Measurements from ENCODE around the gene CACNA2D1.

The CACNA2D1 gene

DNA sequence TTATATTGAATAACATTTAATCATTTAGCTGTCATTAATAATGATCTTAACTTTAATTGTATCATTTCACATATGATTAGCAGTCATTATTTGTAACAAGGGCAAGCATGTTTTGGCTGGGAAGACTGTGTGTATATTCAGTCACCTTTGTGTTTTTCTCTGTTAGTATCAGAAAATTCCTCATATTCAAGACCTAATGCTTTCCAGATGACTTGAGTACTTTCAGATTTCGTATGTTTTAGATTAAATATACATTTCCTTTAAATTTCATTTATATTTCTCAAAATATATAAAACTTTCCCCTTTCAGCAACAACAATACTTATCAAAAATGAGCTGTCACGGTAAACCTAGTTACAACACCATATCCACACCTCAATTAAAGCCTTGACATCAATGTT is 6.3 kb upstream of the CACNA2D1 start:
- H3K4me2 ChIP-seq (ENCODE audit: low read length) = no peak overlapping the region
- no peaks in the 10 kb centered on the region for H3K4me1 ChIP-seq (ENCODE audit: control insufficient read depth, low read depth, low read length)
- no peak overlapping the region for H3K18ac ChIP-seq (ENCODE audit: low read length)
- no peak overlapping the region for H2BK15ac ChIP-seq (replicated peaks; ENCODE audit: low read depth)
- no peak overlapping the region for H3K56ac ChIP-seq (ENCODE audit: low read length)
- H3K23ac ChIP-seq (ENCODE audit: low read length) = no peak overlapping the region
- H2AK5ac ChIP-seq (ENCODE audit: low read length) = no peak overlapping the region
- DNase-seq = no peak
- H2BK5ac ChIP-seq (ENCODE audit: low read length) = no peak overlapping the region
- no peaks in the 10 kb centered on the region for H3K36me3 ChIP-seq (ENCODE audit: control insufficient read depth, insufficient read depth, low read length)
- H2BK120ac ChIP-seq (ENCODE audit: low read depth, low read length) = no peak overlapping the region
- H3K4me3 ChIP-seq (ENCODE audit: low read length) = no peak overlapping the region
- H3K79me1 ChIP-seq (ENCODE audit: low read length) = no peaks in the 10 kb centered on the region
- H3K9ac ChIP-seq (ENCODE audit: low read length) = no peak overlapping the region
- 100% methylated on average over 2 of the region's 2 CpGs for WGBS (ENCODE audit: extremely low coverage, insufficient coverage, low lambda C conversion rate)
- H3K27me3 ChIP-seq (ENCODE audit: insufficient read depth, low read length, poor library complexity) = no peaks in the 10 kb centered on the region
- no peak overlapping the region for H3K27ac ChIP-seq (ENCODE audit: low read depth, low read length)
- H4K5ac ChIP-seq (ENCODE audit: low read length) = no peak overlapping the region
- H4K8ac ChIP-seq (ENCODE audit: low read depth, low read length) = no peak overlapping the region
- H3K79me2 ChIP-seq (ENCODE audit: control insufficient read depth, insufficient read depth, low read length) = no peaks in the 10 kb centered on the region
- no peak overlapping the region for H3K4ac ChIP-seq (ENCODE audit: low read depth, low read length)

DNA sequence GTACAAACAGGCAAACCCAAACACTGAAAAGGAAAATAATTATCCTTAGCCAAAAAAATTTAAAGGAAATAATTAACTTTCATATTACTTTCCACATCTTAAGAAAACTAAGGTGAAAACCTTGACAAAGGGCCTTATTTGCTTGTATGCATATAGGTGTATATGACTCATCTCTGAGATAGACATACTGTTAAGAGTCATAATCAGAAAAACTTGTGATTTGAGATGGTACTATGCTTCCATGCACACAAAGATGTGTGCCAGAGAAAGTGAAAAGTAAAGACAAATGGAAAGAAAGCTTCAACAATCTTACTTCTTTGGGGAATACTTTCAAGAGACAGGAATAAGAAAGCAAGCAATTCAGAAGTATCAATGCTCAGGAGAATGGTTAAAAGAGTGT is 3.3 kb upstream of the CACNA2D1 start:
- Histone ChIP-seq H3K36me3 (ENCODE audit: control insufficient read depth, insufficient read depth, low read length) (no peaks in the 10 kb centered on the region), H3K79me1 (ENCODE audit: low read length) (no peaks in the 10 kb centered on the region), H3K27ac (ENCODE audit: low read depth, low read length) (no peak overlapping the region), H4K8ac (ENCODE audit: low read depth, low read length) (no peak overlapping the region), H3K4me3 (ENCODE audit: low read length) (no peak overlapping the region), H3K56ac (ENCODE audit: low read length) (no peak overlapping the region), H2BK120ac (ENCODE audit: low read depth, low read length) (no peak overlapping the region), H3K4ac (ENCODE audit: low read depth, low read length) (no peak overlapping the region), H3K27me3 (ENCODE audit: insufficient read depth, low read length, poor library complexity) (no peaks in the 10 kb centered on the region), H3K18ac (ENCODE audit: low read length) (no peak overlapping the region), H2BK15ac (replicated peaks; ENCODE audit: low read depth) (no peak overlapping the region), H3K23ac (ENCODE audit: low read length) (no peak overlapping the region), H2AK5ac (ENCODE audit: low read length) (no peak overlapping the region), H2BK5ac (ENCODE audit: low read length) (no peak overlapping the region), H4K5ac (ENCODE audit: low read length) (no peak overlapping the region), H3K4me2 (ENCODE audit: low read length) (no peak overlapping the region), H3K9ac (ENCODE audit: low read length) (no peak overlapping the region), H3K4me1 (ENCODE audit: control insufficient read depth, low read depth, low read length) (peaks cover 2% of the 10 kb centered on the region), H3K79me2 (ENCODE audit: control insufficient read depth, insufficient read depth, low read length) (peaks cover 4% of the 10 kb centered on the region)
- DNase-seq = no peak

DNA sequence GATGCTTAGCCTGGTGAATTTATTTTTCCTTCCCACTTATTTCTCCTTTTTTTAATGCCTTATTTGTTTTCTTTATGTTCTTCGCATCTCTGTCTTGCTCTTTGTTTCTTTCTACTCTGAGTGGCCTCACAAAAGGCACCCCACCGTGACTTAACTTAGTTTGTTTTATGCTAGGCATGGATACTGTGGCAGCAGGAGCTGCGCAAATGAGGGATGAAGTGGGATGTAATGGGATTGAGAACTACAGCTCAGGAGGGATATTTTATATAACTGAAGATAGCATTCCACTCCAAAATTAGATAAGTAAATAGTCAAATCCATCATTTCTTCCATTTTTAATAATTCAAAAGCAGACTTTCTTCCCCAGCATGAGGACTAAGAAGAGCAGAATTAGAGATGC is 1.7 kb upstream of the CACNA2D1 start:
- Histone ChIP-seq H3K18ac (ENCODE audit: low read length) (no peak overlapping the region), H3K4me3 (ENCODE audit: low read length) (no peak overlapping the region), H3K4me1 (ENCODE audit: control insufficient read depth, low read depth, low read length) (peaks cover 2% of the 10 kb centered on the region), H3K56ac (ENCODE audit: low read length) (no peak overlapping the region), H2BK5ac (ENCODE audit: low read length) (no peak overlapping the region), H3K9ac (ENCODE audit: low read length) (no peak overlapping the region), H3K4ac (ENCODE audit: low read depth, low read length) (no peak overlapping the region), H2BK15ac (replicated peaks; ENCODE audit: low read depth) (no peak overlapping the region), H3K27ac (ENCODE audit: low read depth, low read length) (no peak overlapping the region), H3K36me3 (ENCODE audit: control insufficient read depth, insufficient read depth, low read length) (no peaks in the 10 kb centered on the region), H4K5ac (ENCODE audit: low read length) (no peak overlapping the region), H3K23ac (ENCODE audit: low read length) (no peak overlapping the region), H3K4me2 (ENCODE audit: low read length) (no peak overlapping the region), H3K27me3 (ENCODE audit: insufficient read depth, low read length, poor library complexity) (no peaks in the 10 kb centered on the region), H3K79me2 (ENCODE audit: control insufficient read depth, insufficient read depth, low read length) (peaks cover 5% of the 10 kb centered on the region), H3K79me1 (ENCODE audit: low read length) (no peaks in the 10 kb centered on the region), H2AK5ac (ENCODE audit: low read length) (no peak overlapping the region), H4K8ac (ENCODE audit: low read depth, low read length) (no peak overlapping the region), H2BK120ac (ENCODE audit: low read depth, low read length) (no peak overlapping the region)
- peak; percentile 3 for DNase-seq
- no CpG with 5 or more reads among the region's 3 CpGs for WGBS (ENCODE audit: extremely low coverage, insufficient coverage, low lambda C conversion rate)

DNA sequence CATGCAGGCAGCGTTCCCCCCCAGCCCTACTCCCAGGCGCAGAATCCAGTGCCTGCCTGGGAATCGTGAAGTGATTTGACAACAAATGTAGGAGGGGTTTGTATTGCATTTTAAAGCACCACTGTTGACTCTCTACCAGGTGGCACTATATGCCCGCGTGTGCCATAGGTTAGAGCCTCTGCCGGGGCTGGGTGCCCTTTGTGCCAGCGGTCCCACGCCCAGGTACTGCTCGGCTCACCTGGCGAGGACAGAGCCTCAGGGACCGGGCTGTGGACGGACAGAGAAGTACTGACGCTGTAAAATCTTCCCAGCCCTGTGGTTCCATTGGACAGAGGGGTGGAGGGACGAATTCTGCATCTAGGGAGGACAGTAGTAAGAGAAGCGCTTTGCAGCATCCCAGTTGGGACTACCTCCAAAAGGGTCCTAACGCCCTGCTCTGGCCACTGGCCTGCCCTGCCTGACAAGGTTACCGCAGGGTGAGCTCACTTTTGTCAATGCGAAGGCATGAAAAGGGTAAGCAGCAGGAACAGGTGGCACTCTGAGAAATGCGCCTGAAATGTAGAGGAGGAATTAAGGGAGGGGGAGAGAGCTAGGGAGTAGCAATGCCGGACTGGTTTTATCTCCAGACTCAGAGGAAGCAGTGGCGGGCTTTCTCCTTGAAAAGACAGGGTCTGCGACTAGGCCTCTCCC is 788 bp upstream of the CACNA2D1 start:
- peak overlapping the region; percentile 88 for H3K27ac ChIP-seq (ENCODE audit: low read depth, low read length)
- H3K9ac ChIP-seq (ENCODE audit: low read length) = peak overlapping the region; percentile 71
- H2BK5ac ChIP-seq (ENCODE audit: low read length) = no peak overlapping the region
- H3K4me1 ChIP-seq (ENCODE audit: control insufficient read depth, low read depth, low read length) = peaks cover 2% of the 10 kb centered on the region
- H3K27me3 ChIP-seq (ENCODE audit: insufficient read depth, low read length, poor library complexity) = no peaks in the 10 kb centered on the region
- WGBS (ENCODE audit: extremely low coverage, insufficient coverage, low lambda C conversion rate) = no CpG with 5 or more reads among the region's 22 CpGs
- H2BK120ac ChIP-seq (ENCODE audit: low read depth, low read length) = peak overlapping the region; percentile 24
- no peak overlapping the region for H4K8ac ChIP-seq (ENCODE audit: low read depth, low read length)
- peaks cover 5% of the 10 kb centered on the region for H3K79me2 ChIP-seq (ENCODE audit: control insufficient read depth, insufficient read depth, low read length)
- no peak overlapping the region for H3K23ac ChIP-seq (ENCODE audit: low read length)
- H2BK15ac ChIP-seq (replicated peaks; ENCODE audit: low read depth) = peak overlapping the region; percentile 42
- H3K4ac ChIP-seq (ENCODE audit: low read depth, low read length) = no peak overlapping the region
- DNase-seq = peak; percentile 77
- H3K79me1 ChIP-seq (ENCODE audit: low read length) = no peaks in the 10 kb centered on the region
- H3K18ac ChIP-seq (ENCODE audit: low read length) = peak overlapping the region; percentile 68
- peak overlapping the region; percentile 87 for H3K56ac ChIP-seq (ENCODE audit: low read length)
- H3K36me3 ChIP-seq (ENCODE audit: control insufficient read depth, insufficient read depth, low read length) = no peaks in the 10 kb centered on the region
- H3K4me2 ChIP-seq (ENCODE audit: low read length) = peak overlapping the region; percentile 96
- no peak overlapping the region for H4K5ac ChIP-seq (ENCODE audit: low read length)
- H2AK5ac ChIP-seq (ENCODE audit: low read length) = no peak overlapping the region
- H3K4me3 ChIP-seq (ENCODE audit: low read length) = peak overlapping the region; percentile 53

DNA sequence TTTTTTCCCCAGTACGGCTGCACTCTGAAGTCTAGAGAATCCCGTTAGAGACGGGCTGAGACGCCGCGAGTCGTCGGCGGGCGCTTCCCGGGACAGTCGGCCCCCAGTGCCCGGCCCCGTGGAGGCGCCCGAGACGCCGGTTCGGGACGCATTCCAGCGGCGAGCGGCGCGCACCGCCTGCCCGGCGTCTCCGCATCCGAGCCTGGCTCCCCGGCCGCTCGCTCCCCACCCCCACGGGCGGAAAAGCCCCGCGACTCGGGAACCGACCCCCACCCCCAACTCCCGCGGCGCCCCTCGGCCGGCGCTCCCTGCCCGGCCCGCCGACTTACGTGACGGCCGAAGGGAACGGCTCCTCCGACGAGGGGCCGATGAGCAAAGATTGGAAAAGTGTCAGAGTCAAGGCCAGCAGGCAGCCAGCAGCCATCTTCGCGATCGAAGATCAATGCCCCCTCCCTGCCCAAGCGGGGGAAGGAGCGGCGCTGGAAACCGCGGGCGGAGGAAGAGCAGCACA is 486 bp downstream of the CACNA2D1 start:
- Histone ChIP-seq H2BK120ac (ENCODE audit: low read depth, low read length) (peak overlapping the region; percentile 83), H3K18ac (ENCODE audit: low read length) (peak overlapping the region; percentile 68), H3K56ac (ENCODE audit: low read length) (peak overlapping the region; percentile 83), H3K79me1 (ENCODE audit: low read length) (no peaks in the 10 kb centered on the region), H2AK5ac (ENCODE audit: low read length) (no peak overlapping the region), H2BK15ac (replicated peaks; ENCODE audit: low read depth) (no peak overlapping the region), H4K8ac (ENCODE audit: low read depth, low read length) (no peak overlapping the region), H3K4me2 (ENCODE audit: low read length) (peak overlapping the region; percentile 96), H3K27ac (ENCODE audit: low read depth, low read length) (peak overlapping the region; percentile 90), H2BK5ac (ENCODE audit: low read length) (peak overlapping the region; percentile 18), H3K36me3 (ENCODE audit: control insufficient read depth, insufficient read depth, low read length) (no peaks in the 10 kb centered on the region), H3K27me3 (ENCODE audit: insufficient read depth, low read length, poor library complexity) (no peaks in the 10 kb centered on the region), H3K4me3 (ENCODE audit: low read length) (peak overlapping the region; percentile 80), H3K9ac (ENCODE audit: low read length) (peak overlapping the region; percentile 73), H3K4me1 (ENCODE audit: control insufficient read depth, low read depth, low read length) (peaks cover 2% of the 10 kb centered on the region), H3K23ac (ENCODE audit: low read length) (peak overlapping the region; percentile 48), H4K5ac (ENCODE audit: low read length) (no peak overlapping the region), H3K4ac (ENCODE audit: low read depth, low read length) (peak overlapping the region; percentile 61), H3K79me2 (ENCODE audit: control insufficient read depth, insufficient read depth, low read length) (peaks cover 8% of the 10 kb centered on the region)
- peak; percentile 80 for DNase-seq
- no CpG with 5 or more reads among the region's 64 CpGs for WGBS (ENCODE audit: extremely low coverage, insufficient coverage, low lambda C conversion rate)
